Measurements from ENCODE around the gene TSPYL2. TPM values are rescaled to one million over a fixed set of nuclear protein-coding genes. Genes with fewer than 3 reads are reported as not detected.

TSPYL2 gene
- total RNA-seq, 4 donors from 2014 or later = 142 to 210 (median 180) TPM

- no peak for TF ChIP-seq POLR2A (IDR thresholded peaks at IDR 0.05)
- TF ChIP-seq CTCF (IDR thresholded peaks at IDR 0.05) = no peak
- no peak for TF ChIP-seq EP300 (IDR thresholded peaks at IDR 0.05)
- no peaks in the 10 kb centered on the region for H3K27me3 ChIP-seq
- peaks cover 0 to 4% (median 0%) of the 10 kb centered on the region in 3 donors for H3K36me3 ChIP-seq
- peaks cover 0 to 40% (median 11%) of the 10 kb centered on the region in 4 donors for H3K4me1 ChIP-seq
- H3K4me3 ChIP-seq = no peak overlapping the region
- H3K9me3 ChIP-seq = no peaks in the 10 kb centered on the region
- H3K27ac ChIP-seq = peak overlapping the region in 2 of 4 donors; percentile 79 to 98
- 54 to 68% methylated on average over 2 of the region's 2 CpGs for WGBS, 2 donors
- no peak for DNase-seq (ENCODE audit: low spot score in 2 of 2)
Measured at GRCh38 chrX:53089925-53090324, 7.8 kb downstream of the TSPYL2 start.

- Histone ChIP-seq H3K9me3 (no peaks in the 10 kb centered on the region), H3K4me3 (no peak overlapping the region), H3K36me3 (no peaks in the 10 kb centered on the region), H3K27ac (peak overlapping the region in 1 of 4 donors; percentile 20), H3K27me3 (no peaks in the 10 kb centered on the region), H3K4me1 (peaks cover 0 to 34% (median 11%) of the 10 kb centered on the region in 4 donors)
- DNase-seq (ENCODE audit: low spot score in 2 of 2) = no peak
- WGBS, 2 donors = 78% methylated on average over 2 of the region's 2 CpGs; no CpG with 5 or more reads in 1 of the 2 donors
- TF ChIP-seq EP300 (IDR thresholded peaks at IDR 0.05) (no peak), POLR2A (IDR thresholded peaks at IDR 0.05) (no peak), CTCF (IDR thresholded peaks at IDR 0.05) (no peak)
Measured at GRCh38 chrX:53091354-53091753, 9.2 kb downstream of the TSPYL2 start.

GRCh38 chrX:53093177-53093655 is 11.0 kb downstream of the TSPYL2 start:
- H3K9me3 ChIP-seq = no peaks in the 10 kb centered on the region
- H3K27me3 ChIP-seq = peaks cover 0 to 7% of the 10 kb centered on the region in 2 donors
- H3K4me1 ChIP-seq = peaks cover 0 to 19% (median 2%) of the 10 kb centered on the region in 4 donors
- H3K36me3 ChIP-seq = no peaks in the 10 kb centered on the region
- peak; percentile 64 to 77 for DNase-seq (ENCODE audit: low spot score in 2 of 2)
- peak overlapping the region; percentile 31 to 68 (median 48) for H3K4me3 ChIP-seq
- 1 to 46% methylated on average over 15 to 16 of the region's 16 CpGs for WGBS, 2 donors
- TF ChIP-seq POLR2A (IDR thresholded peaks at IDR 0.05) = no peak
- TF ChIP-seq EP300 (IDR thresholded peaks at IDR 0.05) = no peak
- TF ChIP-seq CTCF (IDR thresholded peaks at IDR 0.05) = peak; percentile 36 to 70 (median 46)
- peak overlapping the region; percentile 71 to 92 (median 86) for H3K27ac ChIP-seq

GRCh38 chrX:53093748-53094581 is 11.8 kb downstream of the TSPYL2 start, which contains the start of gene KANTR:
TSS of gene KANTR (plus strand) at chrX:53094142. CDS start at chrX:53124273, 30,131 bp downstream.
- DNase-seq (ENCODE audit: low spot score in 2 of 2) = peak; percentile 69 to 80
- TF ChIP-seq CTCF (IDR thresholded peaks at IDR 0.05) (no peak), EP300 (IDR thresholded peaks at IDR 0.05) (peak; percentile 30 to 84), POLR2A (IDR thresholded peaks at IDR 0.05) (peak; percentile 65 to 83)
- H3K27me3 ChIP-seq = peaks cover 0 to 9% of the 10 kb centered on the region in 2 donors
- H3K27ac ChIP-seq = peak within 1 kb of the TSS; percentile 71 to 92 (median 86)
- H3K4me3 ChIP-seq = peak within 1 kb of the TSS; percentile 35 to 68 (median 58)
- peaks cover 0 to 11% (median 2%) of the 10 kb centered on the region in 4 donors for H3K4me1 ChIP-seq
- no peaks in the 10 kb centered on the region for H3K9me3 ChIP-seq
- H3K36me3 ChIP-seq = peaks cover 0 to 5% (median 0%) of the 10 kb centered on the region in 3 donors
- WGBS, 2 donors = 1 to 40% methylated on average over 13 to 64 of the region's 67 CpGs

GRCh38 chrX:53094582-53094905 is 12.4 kb downstream of the TSPYL2 start:
- H3K27ac ChIP-seq = peak overlapping the region; percentile 49 to 92 (median 84)
- WGBS, 2 donors = 4 to 39% methylated on average over 2 to 5 of the region's 5 CpGs

More at GRCh38 chrX:53094582-53094905, 12.4 kb downstream of the TSPYL2 start:
- H3K36me3 ChIP-seq = peaks cover 0 to 11% (median 0%) of the 10 kb centered on the region in 3 donors
- no peak for DNase-seq (ENCODE audit: low spot score in 2 of 2)
- H3K9me3 ChIP-seq = no peaks in the 10 kb centered on the region
- peaks cover 0 to 11% (median 2%) of the 10 kb centered on the region in 4 donors for H3K4me1 ChIP-seq
- peak overlapping the region; percentile 35 to 68 (median 58) for H3K4me3 ChIP-seq
- TF ChIP-seq POLR2A (IDR thresholded peaks at IDR 0.05) = no peak
- no peak for TF ChIP-seq CTCF (IDR thresholded peaks at IDR 0.05)
- no peak for TF ChIP-seq EP300 (IDR thresholded peaks at IDR 0.05)
- peaks cover 0 to 10% of the 10 kb centered on the region in 2 donors for H3K27me3 ChIP-seq
